Common myeloid progenitor, CD34-positive (primary cell): ENCODE results near the gene TBK1.
A peak's percentile ranks its signal among the peaks of the same experiment; 100 is the strongest.

ENCODE experiments used
- CTCF ChIA-PET: fragments of 350-600 bp; sonication (Branson Sonifier 250); formaldehyde crosslinking; loops from one replicate; lab custom pipeline; 2021; ENCODE audit warnings: antibody characterized with exemption; lab: Charles Lee
- POLR2A ChIA-PET: fragments of 350-600 bp; sonication (Branson Sonifier 250); formaldehyde crosslinking; loops from one replicate; lab custom pipeline; 2021; ENCODE audit warnings: antibody characterized with exemption; lab: Charles Lee
- DNase-seq, 3 donors: peaks; one replicate each; pipeline versions ENCODE4 v3.0.0 to v3.0.0-alpha.2; 2013
- H3K27ac ChIP-seq, 2 experiments: 1 replicate in 1 of 2; 2 replicates in 1 of 2; pipeline ENCODE4 v1.7.0; 2013; ENCODE audit warnings: inconsistent platforms in 2 of 2, low read length in 2 of 2, mild to moderate bottlenecking in 2 of 2, low read depth in 1 of 2, moderate library complexity in 1 of 2; ENCODE audit not compliant: severe bottlenecking in 2 of 2, insufficient read depth in 1 of 2, poor library complexity in 1 of 2
- H3K27me3 ChIP-seq, 5 experiments: replicated peaks in 2 of 5; 1 replicate in 3 of 5; 2 replicates in 2 of 5; pipeline versions ENCODE4 v1.6.1 to v1.7.0; 2013; ENCODE audit warnings: low read length in 4 of 5, mild to moderate bottlenecking in 2 of 5, moderate library complexity in 2 of 5, inconsistent platforms in 1 of 5; ENCODE audit not compliant: insufficient read depth in 5 of 5, control insufficient read depth in 4 of 5
- H3K36me3 ChIP-seq, 4 experiments: 1 replicate in 2 of 4; 2 replicates in 2 of 4; pipeline versions ENCODE4 v1.6.1 to v1.7.0; 2013; ENCODE audit warnings: low read length in 3 of 4, control low read depth in 1 of 4, mild to moderate bottlenecking in 1 of 4; ENCODE audit not compliant: control insufficient read depth in 4 of 4, insufficient read depth in 4 of 4
- H3K4me1 ChIP-seq, 4 experiments: 1 replicate in 3 of 4; 2 replicates in 1 of 4; pipeline versions ENCODE4 v1.6.1 to v1.7.1; 2013; ENCODE audit warnings: low read length in 3 of 4, mild to moderate bottlenecking in 3 of 4, control low read depth in 1 of 4, inconsistent platforms in 1 of 4, moderate library complexity in 1 of 4; ENCODE audit not compliant: control insufficient read depth in 4 of 4, insufficient read depth in 4 of 4; ENCODE audit errors: control extremely low read depth in 1 of 4
- H3K4me3 ChIP-seq, 7 experiments: 1 replicate in 4 of 7; 2 replicates in 3 of 7; pipeline versions ENCODE4 v1.5.1 to v1.7.0; 2013; ENCODE audit warnings: mild to moderate bottlenecking in 7 of 7, low read length in 6 of 7, moderate library complexity in 6 of 7, inconsistent platforms in 2 of 7, low read depth in 2 of 7, control low read depth in 1 of 7; ENCODE audit not compliant: insufficient read depth in 4 of 7, control insufficient read depth in 1 of 7; ENCODE audit errors: extremely low read depth in 1 of 7
- H3K9me3 ChIP-seq, 5 experiments: 1 replicate in 4 of 5; 2 replicates in 1 of 5; pipeline versions ENCODE4 v1.6.1 to v1.7.1; 2013; ENCODE audit warnings: low read length in 4 of 5, mild to moderate bottlenecking in 2 of 5, inconsistent platforms in 1 of 5, low read depth in 1 of 5, moderate library complexity in 1 of 5; ENCODE audit not compliant: control insufficient read depth in 4 of 5, insufficient read depth in 2 of 5; ENCODE audit errors: control extremely low read depth in 1 of 5
- WGBS: methylation state at CpG from one replicate; pipeline ENCODE4 v1.1.5; 2013; ENCODE audit not compliant: insufficient coverage; 5-methylcytosine and 5-hydroxymethylcytosine counted together

Gene TBK1

GRCh38 chr12:64452559-64453329, 824 bp downstream of the TBK1 start:
- Histone ChIP-seq H3K4me1 (peaks cover 9 to 43% (median 30%) of the 10 kb centered on the region in 4 experiments), H3K27ac (peak overlapping the region; percentile 90 to 95), H3K27me3 (no peaks in the 10 kb centered on the region), H3K9me3 (no peaks in the 10 kb centered on the region), H3K4me3 (peak overlapping the region; percentile 90 to 99 (median 96)), H3K36me3 (peaks cover 2 to 15% (median 3%) of the 10 kb centered on the region in 4 experiments)
- ChIA-PET CTCF (no interaction called here), POLR2A (interaction anchor here (0.6 kb wide), 1 partner anchor 49 kb away, joined by 3 read pairs; the partner anchor contains the start of gene XPOT)
- WGBS, result 0% methylated on average over 8 of the region's 16 CpGs
- peak; percentile 48 to 89 (median 82) for DNase-seq

DNA sequence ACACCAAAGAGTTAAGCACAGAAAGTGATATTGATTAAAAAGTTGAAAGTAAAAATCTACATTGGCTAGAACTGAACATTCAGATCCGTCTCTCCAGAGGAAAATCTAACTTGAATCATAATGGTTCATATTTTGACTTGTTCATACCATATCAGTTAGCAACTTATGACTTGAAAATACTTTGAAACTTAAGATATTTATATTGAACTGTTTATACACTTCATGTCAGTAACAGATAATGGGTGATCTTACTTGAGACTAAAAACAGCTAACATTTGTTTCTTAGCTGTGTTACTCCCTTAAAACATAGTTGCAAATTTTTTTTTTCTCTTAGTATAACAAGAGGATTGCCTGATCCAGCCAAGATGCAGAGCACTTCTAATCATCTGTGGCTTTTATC, 3.6 kb downstream of the TBK1 start:
- CTCF ChIA-PET, result no interaction called here
- POLR2A ChIA-PET, result no interaction called here
- H3K27ac ChIP-seq, result peak overlapping the region in 1 of 2 experiments; percentile 69

DNA sequence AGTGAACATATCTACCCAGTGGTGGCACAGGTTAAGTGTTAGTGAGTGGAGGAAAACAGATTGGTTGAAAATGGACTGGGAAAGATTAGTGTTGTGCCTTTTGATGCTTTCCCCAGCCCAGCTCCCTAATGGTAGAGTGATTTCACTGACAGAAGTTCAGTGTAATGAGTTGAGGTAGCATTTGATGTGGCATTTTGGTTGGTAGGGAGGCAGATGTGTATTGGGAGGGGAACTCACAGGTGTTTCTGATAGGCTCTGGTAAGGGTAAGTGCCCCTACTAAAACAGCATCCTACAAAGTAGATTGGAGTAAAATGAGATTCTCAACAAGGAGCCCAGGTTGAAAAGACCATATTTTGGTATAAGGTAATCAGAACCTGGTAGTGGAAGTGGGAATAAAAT, 4.2 kb downstream of the TBK1 start:
- Histone ChIP-seq H3K27ac (peak overlapping the region in 1 of 2 experiments; percentile 69), H3K4me3 (no peak overlapping the region), H3K27me3 (no peaks in the 10 kb centered on the region), H3K4me1 (peaks cover 17 to 47% (median 38%) of the 10 kb centered on the region in 4 experiments), H3K36me3 (peaks cover 0 to 15% (median 1%) of the 10 kb centered on the region in 4 experiments), H3K9me3 (no peaks in the 10 kb centered on the region)
- ChIA-PET CTCF (no interaction called here), POLR2A (no interaction called here)
- no peak for DNase-seq

More for the DNA sequence above, 3.6 kb downstream of the TBK1 start:
- no peaks in the 10 kb centered on the region for H3K27me3 ChIP-seq
- H3K4me1 ChIP-seq, result peaks cover 17 to 52% (median 41%) of the 10 kb centered on the region in 4 experiments
- no peak overlapping the region for H3K4me3 ChIP-seq
- no peak for DNase-seq
- H3K36me3 ChIP-seq, result peaks cover 0 to 12% (median 1%) of the 10 kb centered on the region in 4 experiments
- no peaks in the 10 kb centered on the region for H3K9me3 ChIP-seq
- no CpG with 5 or more reads among the region's 1 CpG for WGBS

DNA sequence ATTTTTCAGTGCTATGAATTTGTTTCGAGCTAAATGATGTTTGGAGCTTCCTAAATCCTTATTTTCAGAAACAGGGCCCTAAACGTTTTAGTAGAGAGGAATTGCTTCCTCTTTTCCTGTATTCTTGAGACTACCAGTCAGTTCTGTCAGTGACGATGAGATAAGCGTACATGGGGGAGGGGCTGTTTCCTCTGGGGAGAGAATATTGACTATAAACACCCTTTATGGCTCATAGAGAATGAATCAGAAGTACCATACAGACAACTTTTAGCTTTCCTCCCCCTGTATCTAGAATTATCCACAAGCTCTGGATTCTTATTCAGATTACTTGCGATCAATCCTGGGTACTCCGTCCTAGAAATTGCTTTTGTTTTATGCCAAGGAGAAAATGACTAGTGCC, 5.1 kb downstream of the TBK1 start:
- no peaks in the 10 kb centered on the region for H3K27me3 ChIP-seq
- no peaks in the 10 kb centered on the region for H3K9me3 ChIP-seq
- WGBS, result 90% methylated on average over 2 of the region's 6 CpGs
- peak overlapping the region in 1 of 2 experiments; percentile 69 for H3K27ac ChIP-seq
- peaks cover 6 to 22% (median 7%) of the 10 kb centered on the region in 4 experiments for H3K36me3 ChIP-seq
- DNase-seq, result peak; percentile 58 to 79 (median 78)
- peak overlapping the region in 5 of 7 experiments; percentile 6 to 36 (median 12) for H3K4me3 ChIP-seq
- H3K4me1 ChIP-seq, result peaks cover 17 to 43% (median 34%) of the 10 kb centered on the region in 4 experiments
- ChIA-PET POLR2A (no interaction called here), CTCF (interaction anchor here (0.6 to 1.3 kb wide), 4 partner anchors 10 to 300 kb away, joined by 3 to 6 read pairs (median 4); no protein-coding TSS in a partner anchor)

GRCh38 chr12:64457466-64457865, 5.5 kb downstream of the TBK1 start:
- CTCF ChIA-PET, result interaction anchor here (0.6 to 1.3 kb wide), 3 partner anchors 10 to 13 kb away, joined by 3 to 6 read pairs (median 3); no protein-coding TSS in a partner anchor
- 64% methylated on average over 2 of the region's 3 CpGs for WGBS
- POLR2A ChIA-PET, result no interaction called here

DNA sequence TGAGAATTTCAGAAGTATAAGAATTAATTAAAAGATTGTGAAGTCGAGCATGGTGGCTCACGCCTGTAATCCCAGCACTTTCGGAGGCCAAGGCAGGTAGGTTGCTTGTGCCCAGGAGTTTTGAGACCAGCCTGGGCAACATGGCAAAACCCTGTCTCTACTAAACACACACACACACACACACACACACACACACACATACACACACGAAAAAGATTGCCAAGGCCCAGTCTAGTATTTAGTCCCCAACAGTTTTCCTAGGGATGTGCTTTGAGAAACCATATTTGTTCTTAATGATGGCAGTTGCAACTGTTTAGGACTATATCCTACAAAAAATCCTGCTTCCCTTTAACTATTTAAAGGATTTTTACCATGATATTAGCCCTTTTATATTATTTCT, 6.0 kb downstream of the TBK1 start:
- Histone ChIP-seq H3K9me3 (no peaks in the 10 kb centered on the region), H3K4me3 (no peak overlapping the region), H3K4me1 (peaks cover 17 to 38% (median 31%) of the 10 kb centered on the region in 4 experiments), H3K36me3 (peaks cover 6 to 22% (median 10%) of the 10 kb centered on the region in 4 experiments), H3K27me3 (no peaks in the 10 kb centered on the region), H3K27ac (peak overlapping the region in 1 of 2 experiments; percentile 69)
- no peak for DNase-seq
- ChIA-PET CTCF (interaction anchor here (1.3 kb wide), 1 partner anchor 9 kb away, joined by 3 read pairs; no protein-coding TSS in a partner anchor), POLR2A (no interaction called here)
- no CpG with 5 or more reads among the region's 4 CpGs for WGBS

More at GRCh38 chr12:64457466-64457865, 5.5 kb downstream of the TBK1 start:
- H3K9me3 ChIP-seq, result no peaks in the 10 kb centered on the region
- peaks cover 17 to 43% (median 34%) of the 10 kb centered on the region in 4 experiments for H3K4me1 ChIP-seq
- no peak for DNase-seq
- peak overlapping the region in 3 of 7 experiments; percentile 6 to 36 (median 12) for H3K4me3 ChIP-seq
- peak overlapping the region in 1 of 2 experiments; percentile 69 for H3K27ac ChIP-seq
- peaks cover 6 to 22% (median 8%) of the 10 kb centered on the region in 4 experiments for H3K36me3 ChIP-seq
- no peaks in the 10 kb centered on the region for H3K27me3 ChIP-seq
